ENCODE results near the gene AMPH.

GRCh38 chr7:38679419-38679818 lies 48.2 kb upstream of the AMPH start:
- TF ChIP-seq CTCF (conservative IDR thresholded peaks at IDR 0.05) (no peak), EZH2 (IDR thresholded peaks at IDR 0.05; ENCODE audit: low read depth) (no peak)
